ENCODE measurements around the gene PAPPA. TPM values are rescaled to one million over a fixed set of nuclear protein-coding genes. Genes with fewer than 3 reads are reported as not detected.

PAPPA gene
- total RNA-seq, 4 donors from 2014 or later: 0.53 to 2.3 (median 1.4) TPM

DNA sequence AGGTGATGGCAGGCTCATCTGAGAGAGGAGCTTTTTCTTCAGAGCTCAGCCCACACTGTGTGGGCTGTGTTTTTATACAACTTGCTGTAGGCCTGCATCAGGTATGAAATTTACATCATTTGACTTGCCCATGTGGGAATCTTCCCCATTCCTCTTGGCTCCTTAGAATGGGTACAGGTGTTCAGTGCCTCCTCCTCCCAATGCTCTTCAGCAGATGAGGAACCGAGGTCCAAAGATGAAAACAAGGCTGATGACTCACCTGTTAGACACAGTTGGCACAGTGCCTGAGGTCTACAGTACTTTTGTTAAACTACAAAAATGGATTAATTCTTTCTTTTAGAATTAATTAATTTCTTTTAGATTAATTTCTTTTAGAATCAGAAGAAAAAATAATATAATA is 20.8 kb downstream of the PAPPA start:
- Histone ChIP-seq H3K4me3 (no peak overlapping the region), H3K36me3 (no peaks in the 10 kb centered on the region), H3K27me3 (no peaks in the 10 kb centered on the region), H3K27ac (no peak overlapping the region), H3K4me1 (no peaks in the 10 kb centered on the region), H3K9me3 (no peaks in the 10 kb centered on the region)
- WGBS: 48% methylated on average over 1 of the region's 1 CpG
- TF ChIP-seq, protein P1, sequence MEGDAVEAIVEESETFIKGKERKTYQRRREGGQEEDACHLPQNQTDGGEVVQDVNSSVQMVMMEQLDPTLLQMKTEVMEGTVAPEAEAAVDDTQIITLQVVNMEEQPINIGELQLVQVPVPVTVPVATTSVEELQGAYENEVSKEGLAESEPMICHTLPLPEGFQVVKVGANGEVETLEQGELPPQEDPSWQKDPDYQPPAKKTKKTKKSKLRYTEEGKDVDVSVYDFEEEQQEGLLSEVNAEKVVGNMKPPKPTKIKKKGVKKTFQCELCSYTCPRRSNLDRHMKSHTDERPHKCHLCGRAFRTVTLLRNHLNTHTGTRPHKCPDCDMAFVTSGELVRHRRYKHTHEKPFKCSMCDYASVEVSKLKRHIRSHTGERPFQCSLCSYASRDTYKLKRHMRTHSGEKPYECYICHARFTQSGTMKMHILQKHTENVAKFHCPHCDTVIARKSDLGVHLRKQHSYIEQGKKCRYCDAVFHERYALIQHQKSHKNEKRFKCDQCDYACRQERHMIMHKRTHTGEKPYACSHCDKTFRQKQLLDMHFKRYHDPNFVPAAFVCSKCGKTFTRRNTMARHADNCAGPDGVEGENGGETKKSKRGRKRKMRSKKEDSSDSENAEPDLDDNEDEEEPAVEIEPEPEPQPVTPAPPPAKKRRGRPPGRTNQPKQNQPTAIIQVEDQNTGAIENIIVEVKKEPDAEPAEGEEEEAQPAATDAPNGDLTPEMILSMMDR (IDR thresholded peaks at IDR 0.05): no peak
- TF ChIP-seq POLR2AphosphoS5 (IDR thresholded peaks at IDR 0.05) (no peak), POLR2A (IDR thresholded peaks at IDR 0.05) (no peak), EP300 (IDR thresholded peaks at IDR 0.05) (no peak)
- no peak for DNase-seq (ENCODE audit: low spot score in 2 of 2)

DNA sequence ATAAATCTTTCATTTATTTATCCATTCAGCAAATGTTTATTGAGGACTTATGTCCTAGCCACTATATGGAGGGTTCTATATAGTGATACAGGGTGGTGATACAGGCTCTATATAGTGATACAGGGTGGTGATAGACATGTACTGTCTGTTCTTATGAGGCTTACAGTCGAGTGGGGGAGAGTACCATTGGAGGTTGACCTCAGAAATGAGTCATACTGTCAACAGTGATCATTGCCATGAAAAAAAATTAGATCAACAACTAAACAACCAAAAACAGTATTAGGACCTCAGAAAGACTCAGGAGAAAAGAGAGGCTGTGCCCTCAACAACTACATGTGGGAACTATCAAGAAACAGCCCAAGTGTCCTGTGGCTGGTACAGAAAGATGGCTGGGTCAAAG is 22.0 kb downstream of the PAPPA start:
- H3K4me1 ChIP-seq: no peaks in the 10 kb centered on the region
- WGBS: 62% methylated on average over 1 of the region's 1 CpG
- TF ChIP-seq, protein P1 (IDR thresholded peaks at IDR 0.05): no peak
- no peak for TF ChIP-seq POLR2A (IDR thresholded peaks at IDR 0.05)
- TF ChIP-seq EP300 (IDR thresholded peaks at IDR 0.05): no peak
- TF ChIP-seq POLR2AphosphoS5 (IDR thresholded peaks at IDR 0.05): no peak
- DNase-seq (ENCODE audit: low spot score in 2 of 2): no peak
- no peaks in the 10 kb centered on the region for H3K36me3 ChIP-seq
- H3K9me3 ChIP-seq: no peaks in the 10 kb centered on the region
- no peaks in the 10 kb centered on the region for H3K27me3 ChIP-seq
- H3K27ac ChIP-seq: no peak overlapping the region
- H3K4me3 ChIP-seq: no peak overlapping the region

DNA sequence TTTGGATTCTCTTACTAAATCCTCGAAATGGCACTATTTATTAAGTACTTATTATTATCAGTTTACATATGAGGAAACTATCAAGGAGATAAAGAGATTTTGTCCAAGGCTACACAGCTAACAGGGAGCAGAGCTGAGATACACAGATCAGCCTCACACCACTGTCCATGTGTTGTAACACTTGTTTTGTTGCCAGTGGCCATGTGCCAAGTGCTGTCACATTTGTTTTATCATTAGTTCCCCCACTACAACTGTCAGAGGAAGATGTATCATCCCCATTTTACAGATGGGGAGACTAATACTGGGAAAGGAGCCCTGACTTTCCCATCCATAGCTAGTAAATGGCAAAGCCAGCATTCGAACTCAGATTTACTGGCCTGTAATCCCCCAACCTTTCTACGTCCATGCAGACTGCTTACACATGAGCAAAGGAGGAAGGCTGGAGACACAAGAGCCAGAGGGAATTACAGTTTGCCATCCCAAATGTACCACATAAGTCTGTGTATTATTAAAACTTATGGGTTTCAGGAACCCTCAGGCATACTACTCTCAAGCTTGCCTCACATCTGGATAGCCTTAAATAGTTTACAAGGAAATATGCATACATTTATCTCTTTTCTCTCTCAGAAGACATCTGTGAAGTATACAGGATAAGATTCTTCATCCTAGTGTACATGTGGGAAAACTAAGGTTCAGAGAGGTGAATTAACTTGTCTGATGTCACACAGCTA is 25.1 kb downstream of the PAPPA start:
- 69% methylated on average over 3 of the region's 3 CpGs for WGBS
- no peaks in the 10 kb centered on the region for H3K9me3 ChIP-seq

DNA sequence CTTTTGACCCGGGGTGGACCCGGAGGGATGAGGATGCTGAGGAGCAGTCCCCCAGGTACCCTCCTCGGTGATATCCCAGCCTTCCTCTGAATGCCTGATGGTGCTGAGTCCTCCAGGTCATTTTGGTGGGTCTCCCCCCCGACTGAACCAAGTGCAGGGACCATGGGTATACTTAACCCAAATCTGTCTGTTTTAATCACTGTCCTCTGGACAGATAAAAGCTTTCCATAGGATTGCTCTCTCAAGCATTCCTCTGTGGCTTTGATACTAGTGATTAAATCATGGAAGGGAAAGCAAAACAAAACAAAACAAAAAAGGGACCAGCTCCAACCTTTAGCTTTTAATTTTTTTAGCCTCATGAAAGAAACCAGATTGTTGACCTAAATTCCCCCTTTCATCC is 26.0 kb downstream of the PAPPA start:
- TF ChIP-seq POLR2A (IDR thresholded peaks at IDR 0.05) (no peak), EP300 (IDR thresholded peaks at IDR 0.05) (no peak), POLR2AphosphoS5 (IDR thresholded peaks at IDR 0.05) (no peak)
- TF ChIP-seq, protein P1 (IDR thresholded peaks at IDR 0.05): no peak
- Histone ChIP-seq H3K9me3 (no peaks in the 10 kb centered on the region), H3K27ac (no peak overlapping the region), H3K4me1 (no peaks in the 10 kb centered on the region), H3K4me3 (no peak overlapping the region), H3K27me3 (no peaks in the 10 kb centered on the region), H3K36me3 (no peaks in the 10 kb centered on the region)
- 74% methylated on average over 4 of the region's 4 CpGs for WGBS
- DNase-seq (ENCODE audit: low spot score in 2 of 2): no peak

More for the DNA sequence above, 25.1 kb downstream of the PAPPA start:
- Histone ChIP-seq H3K4me3 (no peak overlapping the region), H3K4me1 (no peaks in the 10 kb centered on the region), H3K27ac (no peak overlapping the region), H3K36me3 (no peaks in the 10 kb centered on the region), H3K27me3 (no peaks in the 10 kb centered on the region)
- DNase-seq (ENCODE audit: low spot score in 2 of 2): no peak
- TF ChIP-seq POLR2AphosphoS5 (IDR thresholded peaks at IDR 0.05) (no peak), EP300 (IDR thresholded peaks at IDR 0.05) (no peak), POLR2A (IDR thresholded peaks at IDR 0.05) (no peak)

GRCh38 chr9:116181853-116182610 is 28.4 kb downstream of the PAPPA start:
- DNase-seq (ENCODE audit: low spot score in 2 of 2): no peak
- Histone ChIP-seq H3K4me1 (no peaks in the 10 kb centered on the region), H3K36me3 (no peaks in the 10 kb centered on the region), H3K27me3 (no peaks in the 10 kb centered on the region), H3K27ac (no peak overlapping the region), H3K9me3 (no peaks in the 10 kb centered on the region), H3K4me3 (no peak overlapping the region)
- no peak for TF ChIP-seq EP300 (IDR thresholded peaks at IDR 0.05)
- TF ChIP-seq, protein P1 (IDR thresholded peaks at IDR 0.05): no peak
- TF ChIP-seq POLR2A (IDR thresholded peaks at IDR 0.05): no peak
- TF ChIP-seq POLR2AphosphoS5 (IDR thresholded peaks at IDR 0.05): no peak
- 58% methylated on average over 3 of the region's 3 CpGs for WGBS

Data from suprapubic skin (tissue), 4 donors.